SIG-M5 (cell line): Measurements from ENCODE around the gene DLG2.

ENCODE experiments used
- DNase-seq: peaks from one replicate; lab custom pipeline; 2025; lab: John Stamatoyannopoulos, UW

DLG2 gene

GRCh38 chr11:83720675-83721074, 1906.5 kb downstream of the DLG2 start:
- DNase-seq: no peak

- DNase-seq: no peak
Measured at GRCh38 chr11:83717537-83717936, 1909.6 kb downstream of the DLG2 start.

- no peak for DNase-seq
Measured at GRCh38 chr11:83715927-83716535, 1911.1 kb downstream of the DLG2 start.

GRCh38 chr11:83713708-83714107, 1913.4 kb downstream of the DLG2 start:
- no peak for DNase-seq

- no peak for DNase-seq
Measured at GRCh38 chr11:83711106-83711527, 1916.0 kb downstream of the DLG2 start.

GRCh38 chr11:83709434-83709833, 1917.7 kb downstream of the DLG2 start:
- no peak for DNase-seq

- no peak for DNase-seq
Measured at GRCh38 chr11:83706566-83706965, 1920.6 kb downstream of the DLG2 start.

- DNase-seq: no peak
Measured at GRCh38 chr11:83702796-83703195, 1924.3 kb downstream of the DLG2 start.

- DNase-seq: no peak
Measured at GRCh38 chr11:83697518-83697917, 1929.6 kb downstream of the DLG2 start.

GRCh38 chr11:83695046-83695445, 1932.1 kb downstream of the DLG2 start:
- DNase-seq: no peak

GRCh38 chr11:83694191-83694910, 1932.8 kb downstream of the DLG2 start:
- DNase-seq: no peak

- DNase-seq: no peak
Measured at GRCh38 chr11:83693306-83693992, 1933.7 kb downstream of the DLG2 start.

- DNase-seq: no peak
Measured at GRCh38 chr11:83692675-83693074, 1934.5 kb downstream of the DLG2 start.

- DNase-seq: no peak
Measured at GRCh38 chr11:83691451-83691950, 1935.6 kb downstream of the DLG2 start.

GRCh38 chr11:83689144-83689780, 1937.9 kb downstream of the DLG2 start:
- no peak for DNase-seq

- no peak for DNase-seq
Measured at GRCh38 chr11:83687787-83688186, 1939.4 kb downstream of the DLG2 start.

GRCh38 chr11:83685730-83686129, 1941.4 kb downstream of the DLG2 start:
- DNase-seq: no peak

GRCh38 chr11:83684071-83684470, 1943.1 kb downstream of the DLG2 start:
- DNase-seq: no peak

GRCh38 chr11:83682611-83682973, 1944.6 kb downstream of the DLG2 start:
- DNase-seq: no peak

GRCh38 chr11:83681906-83682610, 1945.1 kb downstream of the DLG2 start:
- DNase-seq: no peak

- DNase-seq: no peak
Measured at GRCh38 chr11:83681031-83681781, 1945.9 kb downstream of the DLG2 start.
